ENCODE data around the gene ADAMTS13.
"Not testable (repeated sequence)": the region's sequence is repeated elsewhere in the genome, so short reads cannot be mapped to it uniquely, and the experiment has no call there.

Gene ADAMTS13

DNA sequence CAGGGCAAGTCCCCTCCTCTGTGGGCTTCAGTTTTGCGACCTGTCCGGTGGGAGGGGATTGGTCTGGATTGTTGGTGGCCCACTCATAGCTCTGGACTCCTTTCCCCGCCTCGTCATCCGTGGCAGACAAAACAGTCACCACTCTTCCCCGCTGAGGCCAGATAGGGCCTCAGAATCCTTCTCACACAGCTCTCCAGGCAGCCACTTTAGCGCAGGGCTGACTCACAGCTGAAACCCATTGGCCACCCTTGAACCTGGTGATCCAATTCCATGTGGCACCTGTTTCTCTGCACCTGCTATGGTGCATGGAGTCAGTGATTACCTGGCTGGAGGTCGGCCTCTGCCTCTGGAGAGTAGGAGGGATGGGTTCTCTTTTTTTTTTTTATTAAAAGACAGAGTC lies 21.8 kb downstream of the ADAMTS13 start:
- Histone ChIP-seq H3K4me3 (no peak overlapping the region), H3K27ac (no peak overlapping the region)
- no peak for DNase-seq (ENCODE audit: low spot score)
- TF ChIP-seq, protein P1, sequence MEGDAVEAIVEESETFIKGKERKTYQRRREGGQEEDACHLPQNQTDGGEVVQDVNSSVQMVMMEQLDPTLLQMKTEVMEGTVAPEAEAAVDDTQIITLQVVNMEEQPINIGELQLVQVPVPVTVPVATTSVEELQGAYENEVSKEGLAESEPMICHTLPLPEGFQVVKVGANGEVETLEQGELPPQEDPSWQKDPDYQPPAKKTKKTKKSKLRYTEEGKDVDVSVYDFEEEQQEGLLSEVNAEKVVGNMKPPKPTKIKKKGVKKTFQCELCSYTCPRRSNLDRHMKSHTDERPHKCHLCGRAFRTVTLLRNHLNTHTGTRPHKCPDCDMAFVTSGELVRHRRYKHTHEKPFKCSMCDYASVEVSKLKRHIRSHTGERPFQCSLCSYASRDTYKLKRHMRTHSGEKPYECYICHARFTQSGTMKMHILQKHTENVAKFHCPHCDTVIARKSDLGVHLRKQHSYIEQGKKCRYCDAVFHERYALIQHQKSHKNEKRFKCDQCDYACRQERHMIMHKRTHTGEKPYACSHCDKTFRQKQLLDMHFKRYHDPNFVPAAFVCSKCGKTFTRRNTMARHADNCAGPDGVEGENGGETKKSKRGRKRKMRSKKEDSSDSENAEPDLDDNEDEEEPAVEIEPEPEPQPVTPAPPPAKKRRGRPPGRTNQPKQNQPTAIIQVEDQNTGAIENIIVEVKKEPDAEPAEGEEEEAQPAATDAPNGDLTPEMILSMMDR (IDR thresholded peaks at IDR 0.05) = no peak

DNA sequence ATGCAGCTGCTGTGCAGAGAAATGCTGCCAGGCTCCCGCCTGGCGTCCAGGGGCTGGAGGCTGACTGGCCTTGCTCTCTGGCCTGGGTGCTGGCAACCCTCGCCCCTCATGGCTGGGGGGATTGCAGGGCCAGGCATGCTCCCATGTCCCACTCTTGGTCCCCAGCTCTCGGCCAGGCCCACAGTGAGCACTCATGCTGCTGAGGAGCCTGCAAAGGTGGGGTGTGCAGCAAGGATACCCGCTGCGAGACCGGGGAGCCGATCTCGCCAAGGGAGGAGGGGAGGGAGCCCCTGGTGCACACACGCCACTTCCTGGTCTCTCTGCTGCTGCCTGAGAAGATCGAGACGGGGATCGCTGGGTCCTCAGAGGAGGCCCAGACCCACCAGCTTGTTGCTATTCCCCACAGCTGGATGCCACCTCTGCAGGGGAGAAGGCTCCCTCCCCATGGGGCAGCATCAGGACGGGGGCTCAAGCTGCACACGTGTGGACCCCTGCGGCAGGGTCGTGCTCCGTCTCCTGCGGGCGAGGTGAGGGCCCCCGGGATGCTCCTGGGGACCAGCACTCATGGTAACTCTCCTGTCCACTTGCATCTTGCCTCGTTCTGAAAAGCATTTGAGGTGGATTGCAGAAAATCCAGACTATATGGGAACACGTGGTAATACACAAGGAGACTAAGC lies 23.3 kb downstream of the ADAMTS13 start:
- DNase-seq (ENCODE audit: low spot score) = no peak
- Histone ChIP-seq H3K4me3 (no peak overlapping the region), H3K27ac (no peak overlapping the region)
- TF ChIP-seq, protein P1 (IDR thresholded peaks at IDR 0.05) = no peak

DNA sequence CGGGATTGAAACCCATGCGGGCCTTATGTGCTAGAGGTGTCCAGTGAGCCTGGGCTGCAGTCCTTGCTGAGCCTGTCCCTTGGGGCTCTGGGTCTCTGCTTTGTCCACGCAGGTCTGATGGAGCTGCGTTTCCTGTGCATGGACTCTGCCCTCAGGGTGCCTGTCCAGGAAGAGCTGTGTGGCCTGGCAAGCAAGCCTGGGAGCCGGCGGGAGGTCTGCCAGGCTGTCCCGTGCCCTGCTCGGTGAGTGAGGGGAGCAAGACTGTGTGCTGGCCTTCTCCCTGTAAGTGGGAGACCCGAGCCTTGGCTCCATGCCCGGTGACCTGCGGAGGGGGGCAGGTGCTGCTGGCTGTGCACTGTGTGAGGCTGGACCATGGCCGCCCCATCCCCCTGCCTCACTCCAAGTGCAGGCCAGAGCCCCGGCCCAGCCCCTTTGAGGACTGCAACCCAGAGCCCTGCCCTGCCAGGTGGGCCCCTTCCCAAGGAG lies 26.4 kb downstream of the ADAMTS13 start:
- no peak overlapping the region for H3K27ac ChIP-seq
- TF ChIP-seq, protein P1 (IDR thresholded peaks at IDR 0.05) = no peak
- DNase-seq (ENCODE audit: low spot score) = no peak
- no peak overlapping the region for H3K4me3 ChIP-seq

DNA sequence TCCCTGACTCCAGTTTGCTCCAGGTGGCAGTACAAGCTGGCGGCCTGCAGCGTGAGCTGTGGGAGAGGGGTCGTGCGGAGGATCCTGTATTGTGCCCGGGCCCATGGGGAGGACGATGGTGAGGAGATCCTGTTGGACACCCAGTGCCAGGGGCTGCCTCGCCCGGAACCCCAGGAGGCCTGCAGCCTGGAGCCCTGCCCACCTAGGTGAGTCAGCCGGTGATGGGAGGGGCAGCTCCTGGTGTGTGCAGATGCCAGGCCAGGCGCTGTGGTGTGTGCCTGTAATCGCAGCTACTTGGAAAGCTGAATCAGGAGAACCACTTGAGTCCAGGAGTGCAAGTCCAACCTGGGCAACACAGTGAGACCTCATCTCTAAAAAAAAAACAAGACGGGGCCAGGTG lies 27.6 kb downstream of the ADAMTS13 start:
- Histone ChIP-seq H3K27ac (no peak overlapping the region), H3K4me3 (no peak overlapping the region)
- TF ChIP-seq, protein P1 (IDR thresholded peaks at IDR 0.05) = no peak
- no peak for DNase-seq (ENCODE audit: low spot score)

DNA sequence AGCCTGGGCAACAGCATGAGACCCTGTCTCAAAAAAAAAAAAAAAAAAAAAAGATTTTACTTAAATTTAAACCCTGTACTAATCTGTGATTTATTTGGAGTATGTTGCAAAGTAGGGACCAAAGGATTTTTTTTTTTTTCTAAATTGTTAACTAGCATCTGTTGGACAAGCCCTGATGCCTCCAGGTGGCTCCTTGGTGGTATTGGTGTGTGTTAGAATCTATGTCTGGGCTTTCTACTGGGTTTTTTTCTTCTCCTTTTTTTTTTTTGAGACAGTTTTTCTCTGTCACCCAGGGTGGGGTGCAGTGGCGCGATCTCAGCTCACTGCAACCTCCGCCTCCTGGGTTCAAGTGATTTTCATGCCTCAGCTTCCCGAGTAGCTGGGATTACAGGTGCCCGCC lies 29.7 kb downstream of the ADAMTS13 start:
- not testable (repeated sequence) for DNase-seq (ENCODE audit: low spot score); H3K27ac ChIP-seq; H3K4me3 ChIP-seq

DNA sequence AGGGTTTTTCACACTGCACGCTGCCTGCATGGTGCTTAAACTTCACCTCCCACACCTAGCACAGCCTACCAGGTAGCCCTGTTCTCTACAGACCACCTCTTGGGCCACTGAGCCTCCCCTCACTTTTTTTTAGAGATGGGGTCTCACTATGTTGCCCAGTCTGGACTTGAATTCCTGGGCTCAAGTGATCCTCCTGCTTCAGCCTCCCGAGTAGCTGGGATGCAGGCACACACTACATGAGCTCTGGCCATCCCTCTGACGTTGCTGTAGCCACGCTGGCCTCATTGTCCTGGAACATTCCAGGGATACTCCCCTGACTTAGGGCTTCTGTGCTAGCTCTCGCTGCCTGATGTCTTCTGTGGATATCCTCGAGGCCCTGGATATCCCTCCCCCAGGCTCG lies 30.4 kb downstream of the ADAMTS13 start:
- TF ChIP-seq, protein P1 (IDR thresholded peaks at IDR 0.05) = no peak
- DNase-seq (ENCODE audit: low spot score) = no peak
- Histone ChIP-seq H3K4me3 (no peak overlapping the region), H3K27ac (no peak overlapping the region)

DNA sequence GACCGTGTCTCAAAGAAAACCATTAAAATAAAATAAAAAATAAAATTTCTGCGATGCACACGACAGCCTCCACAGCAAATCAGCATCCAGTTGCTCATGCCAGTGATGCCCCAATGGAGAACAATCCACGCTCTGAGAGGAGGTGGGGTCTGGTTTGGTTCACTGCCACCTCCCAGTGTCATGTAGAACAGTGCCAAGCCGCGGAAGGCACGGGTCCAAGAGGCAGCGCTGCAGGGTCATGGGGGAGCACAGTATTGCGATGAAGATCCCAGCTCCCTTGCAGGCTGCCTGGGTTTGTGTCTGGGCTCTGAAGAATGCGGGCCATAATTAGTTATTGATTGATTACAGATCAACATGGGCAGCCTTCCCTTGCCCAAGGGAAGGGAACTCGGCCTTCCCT lies 31.5 kb downstream of the ADAMTS13 start:
- Histone ChIP-seq H3K4me3 (no peak overlapping the region), H3K27ac (no peak overlapping the region)
- DNase-seq (ENCODE audit: low spot score) = no peak
- TF ChIP-seq, protein P1 (IDR thresholded peaks at IDR 0.05) = no peak

All from coronary artery (tissue), 2 donors.